Right renal pelvis (tissue), 4 donors: ENCODE measurements around the gene ERFL. TPM values are rescaled to one million over a fixed set of nuclear protein-coding genes. Genes with fewer than 3 reads are reported as not detected.

ENCODE experiments used
- DNase-seq, 4 donors: peaks; one replicate each; pipeline ENCODE4 v3.0.0-alpha.2; 2013; ENCODE audit warnings: low read depth in 4 of 4, low spot score in 3 of 4, missing footprints in 1 of 4
- polyA plus RNA-seq, 4 donors: library from polyadenylated mRNA; unstranded; fragments of 120-200 nt; gene quantifications; one replicate each; pipeline ENCODE4 v1.2.1, GENCODE V29; 2013; ENCODE audit not compliant: insufficient read length in 4 of 4

The ERFL gene
- polyA plus RNA-seq, 4 donors = 0.08 to 0.12 (median 0.12) TPM; not detected in 1

DNA sequence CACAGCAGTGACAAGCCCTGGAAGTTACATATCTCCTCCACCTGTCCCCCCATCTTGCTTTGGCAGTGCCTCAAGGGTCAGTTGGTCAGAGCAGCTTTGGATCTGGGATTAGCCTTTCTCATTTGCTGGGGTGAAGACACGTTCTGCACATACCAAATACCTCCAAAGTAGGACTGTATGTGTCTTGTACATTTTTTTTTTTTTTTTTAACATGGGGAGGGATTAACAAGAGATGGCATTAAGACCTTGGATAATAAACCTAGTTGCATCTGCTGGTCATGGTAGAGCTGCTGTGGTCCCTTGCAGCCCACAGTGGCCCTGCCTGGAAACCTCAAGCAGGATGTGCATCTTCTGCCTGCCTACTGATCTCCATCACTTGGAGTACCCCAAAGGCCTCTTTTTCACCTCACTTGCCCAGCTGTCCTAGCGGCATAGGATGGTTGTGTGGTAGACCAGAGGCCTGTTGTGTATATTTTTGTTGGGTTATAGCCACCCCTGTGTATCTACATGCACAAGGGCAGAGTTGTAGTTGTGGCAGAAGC is 65.7 kb downstream of the ERFL start:
- no peak for DNase-seq

DNA sequence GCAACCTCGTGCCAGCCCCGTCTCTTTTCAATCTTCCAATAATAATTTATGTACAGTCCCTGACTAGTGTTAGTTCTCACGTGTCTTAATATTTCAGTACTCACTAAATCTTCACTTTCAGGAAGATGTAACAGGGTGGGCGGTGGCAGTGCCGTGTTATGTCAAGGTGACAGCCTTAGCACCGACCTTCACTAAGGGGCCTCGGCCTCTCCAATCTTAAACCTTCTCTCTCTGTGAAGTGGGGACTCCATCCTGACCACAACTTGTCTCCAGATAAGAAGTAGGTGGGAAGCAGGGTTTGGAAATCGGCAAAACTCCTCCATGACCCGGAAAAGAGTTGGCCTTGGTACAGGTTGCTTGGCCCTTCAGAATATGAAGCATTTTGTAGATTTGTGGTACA is 66.4 kb downstream of the ERFL start:
- DNase-seq = no peak

DNA sequence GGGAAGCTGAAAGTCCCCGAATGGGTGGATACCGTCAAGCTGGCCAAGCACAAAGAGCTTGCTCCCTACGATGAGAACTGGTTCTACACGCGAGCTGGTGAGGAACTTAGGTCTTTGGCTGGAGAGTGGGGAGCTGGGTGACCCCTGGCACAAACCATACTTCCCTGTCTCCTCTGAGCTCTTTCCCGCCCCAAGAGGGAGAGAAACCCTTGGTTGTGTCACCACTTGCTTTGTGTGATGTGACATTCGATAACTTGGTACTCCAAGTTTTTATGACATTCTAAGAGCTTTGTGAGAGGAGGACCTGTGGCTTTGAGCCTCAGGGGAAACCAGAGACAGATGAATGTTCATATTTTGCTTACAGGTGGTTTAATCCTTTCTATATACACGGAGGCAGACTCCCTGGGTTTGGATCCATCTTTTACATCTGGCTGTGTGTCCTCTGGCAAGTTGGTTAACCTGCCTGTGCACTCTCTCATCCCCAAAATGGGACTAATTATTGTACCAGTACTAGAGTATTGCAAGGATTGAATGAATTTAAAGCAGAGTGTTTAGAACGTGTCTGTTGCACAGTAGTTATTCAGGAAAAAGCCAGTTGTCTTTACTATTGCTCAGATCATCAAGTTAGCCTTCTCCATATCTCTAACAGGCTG is 67.0 kb downstream of the ERFL start:
- no peak for DNase-seq

DNA sequence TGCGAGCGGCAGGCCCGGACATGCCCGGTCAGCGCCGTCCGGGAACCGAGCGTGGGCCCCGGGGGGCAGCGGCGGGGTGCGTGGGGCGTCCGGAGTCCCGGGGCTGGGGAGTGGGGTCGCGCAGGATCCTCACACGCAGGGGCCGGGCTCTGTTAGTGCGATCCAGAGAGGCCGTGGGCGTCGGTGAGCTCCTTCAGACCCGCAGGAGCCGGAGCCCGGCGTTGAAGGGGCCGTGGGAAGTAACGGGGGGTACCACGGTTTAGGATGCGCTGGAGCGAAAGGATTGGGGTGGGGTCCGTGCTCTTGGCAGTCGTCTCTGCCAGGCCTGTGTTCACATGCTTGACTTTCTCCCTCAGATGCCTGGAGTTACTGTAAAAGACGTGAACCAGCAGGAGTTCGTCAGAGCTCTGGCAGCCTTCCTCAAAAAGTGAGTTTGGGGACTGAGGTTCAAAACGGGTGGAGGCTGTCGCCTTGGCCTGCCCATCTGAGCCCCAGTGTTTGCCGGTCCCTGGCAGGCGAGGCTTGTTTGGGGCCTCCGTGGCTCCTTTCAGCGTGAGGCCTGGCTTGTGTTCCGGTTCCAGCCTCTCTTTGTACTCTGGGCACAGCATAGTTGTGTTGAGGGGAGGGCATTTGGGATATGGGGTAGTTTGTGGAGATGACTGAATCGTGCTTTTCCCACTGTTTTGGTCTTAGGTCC is 67.7 kb downstream of the ERFL start:
- DNase-seq = no peak

DNA sequence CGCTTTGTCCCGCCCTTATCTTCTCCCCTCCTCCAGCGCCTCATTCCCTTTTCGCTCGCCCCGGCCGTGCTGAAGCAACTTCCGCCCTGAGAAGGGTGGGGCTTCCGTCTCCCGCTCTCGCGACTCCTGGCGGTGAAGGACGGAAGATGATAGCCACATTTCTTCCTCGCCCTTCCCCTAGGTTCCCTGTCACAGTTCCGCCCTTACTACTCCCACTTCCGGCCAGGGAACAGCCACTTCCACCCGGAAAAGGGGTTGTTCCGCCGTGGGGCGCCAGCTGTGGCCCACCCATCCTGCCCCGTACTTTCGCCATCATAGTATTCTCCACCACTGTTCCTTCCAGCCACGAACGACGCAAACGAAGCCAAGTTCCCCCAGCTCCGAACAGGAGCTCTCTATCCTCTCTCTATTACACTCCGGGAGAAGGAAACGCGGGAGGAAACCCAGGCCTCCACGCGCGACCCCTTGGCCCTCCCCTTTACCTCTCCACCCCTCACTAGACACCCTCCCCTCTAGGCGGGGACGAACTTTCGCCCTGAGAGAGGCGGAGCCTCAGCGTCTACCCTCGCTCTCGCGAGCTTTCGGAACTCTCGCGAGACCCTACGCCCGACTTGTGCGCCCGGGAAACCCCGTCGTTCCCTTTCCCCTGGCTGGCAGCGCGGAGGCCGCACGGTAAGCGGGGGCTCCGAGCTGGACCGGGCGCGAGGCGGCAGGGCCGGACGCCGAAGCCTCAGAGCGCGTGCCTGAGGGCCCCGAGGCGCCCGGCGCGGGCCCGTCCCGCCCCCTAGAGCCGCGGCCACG is 68.4 kb downstream of the ERFL start, which contains the start of gene RPS19:
Gene RPS19, plus strand, starts transcription at position 638 of the 801 bp plus-strand sequence. CDS start 520 bp downstream, outside the sequence.
- DNase-seq = peak; percentile 99 to 100 (median 99)

DNA sequence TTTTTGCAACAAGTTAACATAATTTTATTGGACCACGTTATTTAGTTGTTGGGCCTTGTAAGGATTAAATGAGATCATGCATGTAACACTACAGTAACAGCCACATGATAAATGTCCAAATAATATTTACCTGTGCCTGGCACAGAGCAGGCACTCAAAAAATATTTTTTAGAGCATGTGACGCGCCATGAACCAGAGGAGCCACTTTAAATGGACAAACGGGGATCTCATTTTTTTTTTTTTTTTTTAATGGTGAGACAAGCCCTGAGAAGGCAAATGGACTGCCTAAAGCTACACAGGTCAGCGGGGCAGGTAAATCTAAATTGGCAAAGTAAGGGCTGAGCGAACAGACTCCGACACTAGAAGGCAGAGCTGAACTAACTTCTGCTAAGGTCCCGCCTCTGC is 69.0 kb downstream of the ERFL start:
- no peak for DNase-seq

Other genes with a start within 250 kb of the ERFL start
- gene CEACAM7, start 240.2 kb downstream of the ERFL start, polyA plus RNA-seq = not detected
- under 1 TPM; 0.04 to 0.40 (median 0.07) TPM for gene CEACAM5, start 219.8 kb downstream of the ERFL start, polyA plus RNA-seq
- under 1 TPM; 0.12 to 0.34 (median 0.14) TPM for gene CEACAM6, start 172.9 kb downstream of the ERFL start, polyA plus RNA-seq
- gene CEACAM3, start 131.9 kb downstream of the ERFL start, polyA plus RNA-seq = under 1 TPM in 1 of 4 donors, not detected in 3; 0.06 TPM
- gene LYPD4, start 83.8 kb downstream of the ERFL start, polyA plus RNA-seq = under 1 TPM in 1 of 4 donors, not detected in 3; 0.08 TPM
- gene DMRTC2, start 83.4 kb downstream of the ERFL start, polyA plus RNA-seq = under 1 TPM in 1 of 4 donors, not detected in 3; 0.19 TPM
- gene RPS19, start 68.2 kb downstream of the ERFL start, polyA plus RNA-seq = 1,000 to 10,000 TPM; 1,099 to 1,885 (median 1,269) TPM
- 1 to 10 TPM; 1.0 to 1.4 (median 1.2) TPM for gene CD79A, start 51.2 kb downstream of the ERFL start, polyA plus RNA-seq
- 10 to 100 TPM; 39.1 to 59.6 (median 47.1) TPM for gene ARHGEF1, start 45.3 kb downstream of the ERFL start, polyA plus RNA-seq
- gene RABAC1, start 30.9 kb upstream of the ERFL start, polyA plus RNA-seq = 100 to 1,000 TPM in 1 of 4 donors, 10 to 100 TPM in 3; 48.1 to 103 (median 66.2) TPM
- under 1 TPM; 0.13 to 0.87 (median 0.32) TPM for gene ATP1A3, start 65.8 kb upstream of the ERFL start, polyA plus RNA-seq
- gene GRIK5, start 141.8 kb upstream of the ERFL start, polyA plus RNA-seq = 10 to 100 TPM; 21.5 to 26.9 (median 22.8) TPM
- 10 to 100 TPM; 14.0 to 18.2 (median 14.7) TPM for gene ZNF574, start 147.7 kb upstream of the ERFL start, polyA plus RNA-seq
- gene POU2F2, start 204.0 kb upstream of the ERFL start, polyA plus RNA-seq = 1 to 10 TPM in 2 of 4 donors, under 1 TPM in 2; 0.55 to 1.4 (median 0.90) TPM